Brain microvascular endothelial cell (primary cell): Measurements from ENCODE around the gene IFT81.

Experiments used
- DNase-seq: peaks from one replicate; pipeline ENCODE4 v3.0.0-alpha.2; 2020
- H3K27ac ChIP-seq: fragments of 250-450 bp; sonication (Bioruptor Pico); 2 replicates; pipeline ENCODE4 v1.5.1; 2020; ENCODE audit warnings: mild to moderate bottlenecking, moderate library complexity
- H3K27me3 ChIP-seq: fragments of 250-450 bp; sonication (Bioruptor Pico); replicated peaks from 2 replicates; pipeline ENCODE4 v1.5.1; 2020; ENCODE audit warnings: mild to moderate bottlenecking
- H3K36me3 ChIP-seq: fragments of 250-450 bp; sonication (Bioruptor Pico); replicated peaks from 2 replicates; pipeline ENCODE4 v1.5.1; 2020; ENCODE audit warnings: mild to moderate bottlenecking
- H3K4me3 ChIP-seq: 2 replicates; pipeline ENCODE4 v1.5.1; 2011; ENCODE audit warnings: low read depth, mild to moderate bottlenecking, control low read depth, low read length, moderate library complexity
- CTCF ChIP-seq: IDR thresholded peaks from 2 replicates; pipeline ENCODE4 v1.5.1; 2011; ENCODE audit warnings: low read depth, mild to moderate bottlenecking, moderate library complexity, low read length, control low read depth, inconsistent platforms; ENCODE audit errors: missing control alignments
- in situ Hi-C: cut with HindIII; loops from 2 replicates; pipeline ENCODE4 v1.10.0; 2017; ENCODE audit warnings: low sequenced_read_pairs, low pct_ligation_motif_present

IFT81 gene

GRCh38 chr12:110233212-110233903 is 109.2 kb downstream of the IFT81 start:
- Histone ChIP-seq H3K27ac (no peak overlapping the region), H3K36me3 (no peaks in the 10 kb centered on the region), H3K27me3 (no peaks in the 10 kb centered on the region), H3K4me3 (no peak overlapping the region)
- no peak for TF ChIP-seq CTCF
- no peak for DNase-seq
- in situ Hi-C loops: no loop called here

GRCh38 chr12:110234331-110234751 is 110.2 kb downstream of the IFT81 start:
- no peak for TF ChIP-seq CTCF
- Histone ChIP-seq H3K27me3 (no peaks in the 10 kb centered on the region), H3K36me3 (no peaks in the 10 kb centered on the region), H3K4me3 (no peak overlapping the region), H3K27ac (no peak overlapping the region)
- in situ Hi-C loops: no loop called here
- no peak for DNase-seq

- DNase-seq: no peak
- H3K4me3 ChIP-seq: no peak overlapping the region
- H3K36me3 ChIP-seq: no peaks in the 10 kb centered on the region
- TF ChIP-seq CTCF: no peak
- H3K27me3 ChIP-seq: no peaks in the 10 kb centered on the region
- in situ Hi-C loops: no loop called here
- H3K27ac ChIP-seq: no peak overlapping the region
Measured at GRCh38 chr12:110234755-110235154, 110.6 kb downstream of the IFT81 start.

- in situ Hi-C loops: no loop called here
- DNase-seq: no peak
- no peaks in the 10 kb centered on the region for H3K36me3 ChIP-seq
- no peak for TF ChIP-seq CTCF
- H3K27me3 ChIP-seq: no peaks in the 10 kb centered on the region
- H3K4me3 ChIP-seq: no peak overlapping the region
- no peak overlapping the region for H3K27ac ChIP-seq
Measured at GRCh38 chr12:110235383-110235782, 111.2 kb downstream of the IFT81 start.

- no peak for TF ChIP-seq CTCF
- in situ Hi-C loops: no loop called here
- Histone ChIP-seq H3K27ac (no peak overlapping the region), H3K36me3 (no peaks in the 10 kb centered on the region), H3K27me3 (no peaks in the 10 kb centered on the region), H3K4me3 (no peak overlapping the region)
- no peak for DNase-seq
Measured at GRCh38 chr12:110243227-110243626, 119.1 kb downstream of the IFT81 start.

- no peak for DNase-seq
- in situ Hi-C loops: no loop called here
- H3K27ac ChIP-seq: no peak overlapping the region
- no peak for TF ChIP-seq CTCF
- no peaks in the 10 kb centered on the region for H3K36me3 ChIP-seq
- H3K4me3 ChIP-seq: no peak overlapping the region
- no peaks in the 10 kb centered on the region for H3K27me3 ChIP-seq
Measured at GRCh38 chr12:110244372-110244771, 120.2 kb downstream of the IFT81 start.
